Measurements from ENCODE around the gene NPW.

The NPW gene

DNA sequence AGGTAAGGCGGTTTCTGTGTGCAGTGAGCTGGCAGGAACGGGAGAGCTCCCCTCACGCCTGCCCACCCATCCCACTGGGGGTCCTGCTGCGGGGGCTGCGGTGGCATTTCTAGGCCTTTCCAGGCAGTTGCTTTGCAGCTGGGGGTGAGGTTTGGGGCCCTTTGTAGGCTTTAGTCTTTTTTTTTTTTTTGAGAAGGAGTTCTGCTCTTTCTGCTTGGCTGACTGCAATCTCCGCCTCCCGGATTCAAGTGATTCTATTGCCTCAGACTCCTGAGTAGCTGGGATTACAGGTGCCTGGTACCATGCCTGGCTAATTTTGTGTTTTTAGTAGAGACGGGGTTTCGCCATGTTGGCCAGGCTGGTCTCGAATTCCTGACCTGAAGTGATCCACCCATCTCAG, 39.3 kb downstream of the NPW start:
- H3K9me3 ChIP-seq (ENCODE audit: control insufficient read depth, low read length) = no peaks in the 10 kb centered on the region
- no peaks in the 10 kb centered on the region for H3K36me3 ChIP-seq (ENCODE audit: control insufficient read depth, insufficient read depth, low read length)
- peaks cover 17% of the 10 kb centered on the region for H3K4me1 ChIP-seq (ENCODE audit: control insufficient read depth, insufficient read depth, low read length)
- no peak overlapping the region for H3K9ac ChIP-seq (ENCODE audit: low read length)
- no peaks in the 10 kb centered on the region for H3K27me3 ChIP-seq (ENCODE audit: control insufficient read depth, insufficient read depth, low read length)
- no peak overlapping the region for H3K4me3 ChIP-seq (ENCODE audit: low read length)

DNA sequence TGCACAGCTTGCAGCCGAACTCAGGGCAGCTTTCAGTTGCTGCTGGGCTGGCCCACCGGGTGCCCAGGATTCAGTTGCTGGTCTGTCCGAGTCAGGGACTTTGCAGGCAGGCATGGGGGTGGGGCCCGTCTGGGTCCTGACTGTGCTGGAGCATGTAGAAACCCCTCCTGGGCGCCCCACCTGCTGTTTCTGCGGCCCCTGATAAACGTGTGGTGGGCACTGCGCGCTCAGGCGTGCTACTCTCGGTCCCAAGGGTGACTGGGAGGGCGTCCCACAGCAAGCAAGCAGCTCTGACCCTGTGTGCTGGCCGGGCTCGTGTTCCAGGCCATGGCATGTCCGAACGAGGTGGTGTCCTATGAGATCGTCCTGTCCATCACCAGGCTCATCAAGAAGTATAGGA, 40.8 kb downstream of the NPW start:
- H3K36me3 ChIP-seq (ENCODE audit: control insufficient read depth, insufficient read depth, low read length) = peaks cover under 1% of the 10 kb centered on the region
- H3K4me3 ChIP-seq (ENCODE audit: low read length) = no peak overlapping the region
- no peak overlapping the region for H3K9ac ChIP-seq (ENCODE audit: low read length)

DNA sequence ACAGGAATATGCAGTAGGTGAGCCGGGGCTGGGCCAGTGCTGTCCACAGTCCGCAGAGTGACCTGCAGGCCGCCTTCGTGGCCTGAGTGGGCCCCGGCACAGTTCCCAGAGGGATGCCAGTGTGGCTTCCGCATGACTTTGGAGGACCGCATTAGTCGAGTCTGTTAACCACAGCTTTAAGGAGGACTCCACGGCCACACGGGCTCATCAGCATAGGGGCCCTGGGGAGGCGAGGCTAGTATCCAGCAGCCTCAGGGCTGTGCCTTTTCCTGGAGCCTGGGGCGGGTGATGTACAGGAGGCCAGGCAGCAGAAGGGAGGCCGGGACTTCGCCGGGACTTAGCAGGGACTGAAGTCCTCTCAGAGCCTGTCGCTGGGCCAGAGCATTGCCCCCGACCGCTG, 41.4 kb downstream of the NPW start:
- Histone ChIP-seq H3K4me1 (ENCODE audit: control insufficient read depth, insufficient read depth, low read length) (no peaks in the 10 kb centered on the region), H3K4me3 (ENCODE audit: low read length) (no peak overlapping the region), H3K36me3 (ENCODE audit: control insufficient read depth, insufficient read depth, low read length) (peaks cover 7% of the 10 kb centered on the region), H3K27me3 (ENCODE audit: control insufficient read depth, insufficient read depth, low read length) (no peaks in the 10 kb centered on the region), H3K9ac (ENCODE audit: low read length) (no peak overlapping the region), H3K9me3 (ENCODE audit: control insufficient read depth, low read length) (no peaks in the 10 kb centered on the region)

More for the DNA sequence above, 40.8 kb downstream of the NPW start:
- H3K4me1 ChIP-seq (ENCODE audit: control insufficient read depth, insufficient read depth, low read length) = peaks cover 2% of the 10 kb centered on the region
- H3K9me3 ChIP-seq (ENCODE audit: control insufficient read depth, low read length) = no peaks in the 10 kb centered on the region
- H3K27me3 ChIP-seq (ENCODE audit: control insufficient read depth, insufficient read depth, low read length) = no peaks in the 10 kb centered on the region

DNA sequence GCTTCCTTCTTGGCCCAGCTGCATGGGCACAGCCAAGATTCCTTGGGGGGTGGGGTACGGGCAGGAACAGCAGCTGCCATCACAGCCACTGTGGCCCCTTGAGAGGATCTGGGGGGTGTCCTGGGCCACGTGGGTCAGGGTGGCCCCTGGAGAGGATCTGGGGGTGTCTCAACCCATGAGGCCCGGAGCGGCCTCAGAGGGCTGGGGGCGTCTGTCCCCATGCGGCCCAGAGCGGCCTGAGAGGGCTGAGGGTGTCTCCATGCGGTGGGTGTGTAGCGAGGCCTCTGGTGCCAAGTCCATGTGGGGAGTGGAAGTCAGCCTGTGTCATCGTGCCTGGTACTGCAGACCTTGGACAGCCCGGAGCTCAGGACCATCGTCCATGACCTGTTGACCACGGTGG, 41.9 kb downstream of the NPW start:
- H3K9me3 ChIP-seq (ENCODE audit: control insufficient read depth, low read length) = no peaks in the 10 kb centered on the region
- H3K4me1 ChIP-seq (ENCODE audit: control insufficient read depth, insufficient read depth, low read length) = no peaks in the 10 kb centered on the region
- H3K4me3 ChIP-seq (ENCODE audit: low read length) = no peak overlapping the region
- no peaks in the 10 kb centered on the region for H3K27me3 ChIP-seq (ENCODE audit: control insufficient read depth, insufficient read depth, low read length)
- H3K9ac ChIP-seq (ENCODE audit: low read length) = no peak overlapping the region
- peaks cover 11% of the 10 kb centered on the region for H3K36me3 ChIP-seq (ENCODE audit: control insufficient read depth, insufficient read depth, low read length)

DNA sequence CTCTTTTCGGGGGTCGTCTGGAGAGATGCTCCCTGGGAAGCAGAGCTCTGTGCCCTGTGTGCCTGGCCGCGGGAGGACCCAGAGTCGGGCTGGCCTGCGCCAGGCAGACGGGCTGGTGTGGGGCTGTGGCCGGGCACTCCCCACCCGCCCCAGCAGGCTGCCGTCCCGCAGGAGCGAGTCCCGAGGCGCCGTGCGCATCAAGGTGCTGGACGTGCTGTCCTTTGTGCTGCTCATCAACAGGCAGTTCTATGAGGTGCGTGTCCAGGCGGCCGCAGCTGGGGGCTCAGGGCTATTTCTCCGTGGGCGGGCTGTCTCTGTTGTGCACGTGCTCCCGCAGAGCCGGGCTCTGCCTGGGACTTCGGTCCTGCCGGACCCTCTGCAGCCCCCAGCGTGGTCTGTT, 43.2 kb downstream of the NPW start:
- no peak overlapping the region for H3K4me3 ChIP-seq (ENCODE audit: low read length)
- peaks cover 11% of the 10 kb centered on the region for H3K36me3 ChIP-seq (ENCODE audit: control insufficient read depth, insufficient read depth, low read length)
- no peaks in the 10 kb centered on the region for H3K9me3 ChIP-seq (ENCODE audit: control insufficient read depth, low read length)
- H3K9ac ChIP-seq (ENCODE audit: low read length) = no peak overlapping the region
- H3K4me1 ChIP-seq (ENCODE audit: control insufficient read depth, insufficient read depth, low read length) = no peaks in the 10 kb centered on the region
- no peaks in the 10 kb centered on the region for H3K27me3 ChIP-seq (ENCODE audit: control insufficient read depth, insufficient read depth, low read length)

DNA sequence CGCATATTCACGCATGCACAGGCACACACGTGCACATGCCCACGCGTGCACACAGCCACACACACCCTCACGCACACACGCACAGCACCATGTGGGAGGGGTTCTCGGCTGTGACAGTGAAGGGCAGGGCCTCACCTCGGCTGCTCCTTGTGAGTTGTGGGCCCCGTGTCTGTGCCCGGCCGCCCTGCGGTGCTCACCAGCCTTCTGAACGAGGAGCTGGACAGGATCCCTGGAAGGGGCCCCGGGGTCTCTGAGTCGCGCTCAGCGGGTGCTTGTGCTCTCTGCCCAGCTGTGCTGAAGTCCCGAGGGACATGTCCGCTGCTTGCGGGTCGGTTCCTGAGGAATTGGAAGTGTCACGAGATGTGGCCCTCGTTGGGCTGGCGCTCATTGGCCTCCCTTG, 44.3 kb downstream of the NPW start:
- Histone ChIP-seq H3K9ac (ENCODE audit: low read length) (no peak overlapping the region), H3K9me3 (ENCODE audit: control insufficient read depth, low read length) (no peaks in the 10 kb centered on the region), H3K4me3 (ENCODE audit: low read length) (no peak overlapping the region), H3K36me3 (ENCODE audit: control insufficient read depth, insufficient read depth, low read length) (peaks cover 11% of the 10 kb centered on the region), H3K4me1 (ENCODE audit: control insufficient read depth, insufficient read depth, low read length) (no peaks in the 10 kb centered on the region), H3K27me3 (ENCODE audit: control insufficient read depth, insufficient read depth, low read length) (no peaks in the 10 kb centered on the region)

DNA sequence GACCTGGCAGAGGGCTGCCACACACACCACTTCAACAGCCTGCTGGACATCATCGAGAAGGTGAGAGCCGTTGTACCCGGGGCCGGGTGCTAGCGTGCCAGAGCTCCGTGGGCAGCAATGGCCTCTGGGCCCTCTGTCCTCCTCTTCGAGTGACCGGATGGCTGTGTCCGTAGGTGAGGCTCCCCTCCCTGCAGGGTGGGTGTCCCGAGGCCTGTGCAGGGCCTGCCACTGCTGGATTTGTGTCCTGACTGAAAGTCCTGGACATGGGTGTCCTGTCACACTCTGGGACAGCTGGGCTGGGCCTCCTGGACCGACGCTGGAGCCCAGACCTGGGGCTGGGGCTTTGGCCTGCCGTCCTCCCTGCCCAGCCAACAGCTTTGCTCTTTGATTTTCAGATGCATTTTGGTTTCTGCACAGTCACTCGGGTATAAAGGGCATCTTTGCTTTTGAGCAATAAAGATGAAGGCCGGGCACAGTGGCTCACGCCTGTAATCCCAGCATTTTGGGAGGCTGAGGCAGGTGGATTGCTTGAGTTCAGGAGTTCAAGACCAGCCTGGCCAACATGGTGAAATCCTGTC, 44.9 kb downstream of the NPW start:
- H3K4me3 ChIP-seq (ENCODE audit: low read length) = no peak overlapping the region
- no peaks in the 10 kb centered on the region for H3K27me3 ChIP-seq (ENCODE audit: control insufficient read depth, insufficient read depth, low read length)
- H3K4me1 ChIP-seq (ENCODE audit: control insufficient read depth, insufficient read depth, low read length) = no peaks in the 10 kb centered on the region
- H3K9me3 ChIP-seq (ENCODE audit: control insufficient read depth, low read length) = no peaks in the 10 kb centered on the region
- peaks cover 11% of the 10 kb centered on the region for H3K36me3 ChIP-seq (ENCODE audit: control insufficient read depth, insufficient read depth, low read length)
- no peak overlapping the region for H3K9ac ChIP-seq (ENCODE audit: low read length)

DNA sequence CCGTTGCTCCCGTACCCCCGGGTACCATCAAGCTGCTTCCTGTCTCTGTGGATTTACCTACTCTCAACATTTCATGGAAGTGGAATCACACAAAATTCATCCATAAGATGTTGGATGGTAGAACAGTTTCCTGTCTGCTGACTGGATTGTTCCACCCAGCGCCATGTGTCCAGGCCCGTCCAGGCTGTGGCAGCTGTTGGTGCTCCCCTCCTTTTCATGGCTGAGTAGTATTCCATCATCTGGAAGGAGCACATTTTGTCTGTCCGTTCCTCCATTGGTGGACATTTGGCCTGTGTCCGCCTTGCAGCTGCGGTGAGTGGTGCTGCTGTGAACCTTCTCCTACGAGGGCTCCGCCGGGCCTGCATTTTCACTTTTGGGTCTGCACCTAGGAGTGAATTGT, 46.6 kb downstream of the NPW start:
- no peak overlapping the region for H3K4me3 ChIP-seq (ENCODE audit: low read length)
- peaks cover 11% of the 10 kb centered on the region for H3K36me3 ChIP-seq (ENCODE audit: control insufficient read depth, insufficient read depth, low read length)
- no peaks in the 10 kb centered on the region for H3K27me3 ChIP-seq (ENCODE audit: control insufficient read depth, insufficient read depth, low read length)
- no peaks in the 10 kb centered on the region for H3K9me3 ChIP-seq (ENCODE audit: control insufficient read depth, low read length)
- H3K9ac ChIP-seq (ENCODE audit: low read length) = no peak overlapping the region
- H3K4me1 ChIP-seq (ENCODE audit: control insufficient read depth, insufficient read depth, low read length) = no peaks in the 10 kb centered on the region
